KOPT-K1 (cell line): ENCODE measurements around the gene ZMIZ1.
"Not testable (repeated sequence)": the region's sequence is repeated elsewhere in the genome, so short reads cannot be mapped to it uniquely, and the experiment has no call there.

ENCODE experiments used
- H3K27ac ChIP-seq: fragments of 200-600 bp; sonication (generic); 2 replicates; pipeline ENCODE4 v1.5.1; 2016; ENCODE audit warnings: antibody characterized with exemption, mild to moderate bottlenecking, low read depth, low read length; ENCODE audit not compliant: poor library complexity, severe bottlenecking
- H3K36me3 ChIP-seq: fragments of 200-600 bp; sonication (generic); 2 replicates; pipeline ENCODE4 v1.5.1; 2017; ENCODE audit warnings: antibody characterized with exemption, mild to moderate bottlenecking, low read length, moderate library complexity; ENCODE audit not compliant: insufficient read depth
- H3K9me3 ChIP-seq: fragments of 200-600 bp; sonication (generic); 2 replicates; pipeline ENCODE4 v1.5.1; 2017; ENCODE audit warnings: antibody characterized with exemption, low read length, mild to moderate bottlenecking; ENCODE audit not compliant: insufficient read depth, poor library complexity, severe bottlenecking

The ZMIZ1 gene

DNA sequence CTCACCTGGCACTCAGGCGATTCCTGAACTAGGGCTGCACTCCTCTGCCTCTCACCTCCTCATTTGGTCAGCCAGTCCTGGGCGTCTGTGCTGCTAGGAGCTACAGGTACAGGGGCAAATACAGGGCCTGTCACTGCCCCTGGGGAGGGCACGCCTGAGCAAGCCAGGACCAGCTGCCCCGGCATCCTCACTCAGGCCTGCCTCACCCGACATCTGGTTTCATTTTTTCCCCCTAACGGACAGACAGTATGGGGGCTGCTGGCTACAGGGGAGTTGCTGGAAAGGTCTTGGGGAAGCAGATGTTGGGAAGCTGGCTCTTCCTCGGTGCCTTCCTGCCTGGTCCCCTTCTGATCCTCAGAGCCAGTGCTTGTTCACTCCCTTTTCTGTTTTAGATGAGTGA lies 201.2 kb downstream of the ZMIZ1 start:
- no peaks in the 10 kb centered on the region for H3K9me3 ChIP-seq
- no peak overlapping the region for H3K27ac ChIP-seq
- peaks cover 69% of the 10 kb centered on the region for H3K36me3 ChIP-seq

- no peak overlapping the region for H3K27ac ChIP-seq
Observed at GRCh38 chr10:79270466-79271246, 201.9 kb downstream of the ZMIZ1 start.

GRCh38 chr10:79272353-79272752 lies 203.6 kb downstream of the ZMIZ1 start:
- Histone ChIP-seq H3K36me3 (peaks cover 62% of the 10 kb centered on the region), H3K27ac (no peak overlapping the region), H3K9me3 (no peaks in the 10 kb centered on the region)

More at GRCh38 chr10:79270466-79271246, 201.9 kb downstream of the ZMIZ1 start:
- no peaks in the 10 kb centered on the region for H3K9me3 ChIP-seq
- peaks cover 63% of the 10 kb centered on the region for H3K36me3 ChIP-seq

DNA sequence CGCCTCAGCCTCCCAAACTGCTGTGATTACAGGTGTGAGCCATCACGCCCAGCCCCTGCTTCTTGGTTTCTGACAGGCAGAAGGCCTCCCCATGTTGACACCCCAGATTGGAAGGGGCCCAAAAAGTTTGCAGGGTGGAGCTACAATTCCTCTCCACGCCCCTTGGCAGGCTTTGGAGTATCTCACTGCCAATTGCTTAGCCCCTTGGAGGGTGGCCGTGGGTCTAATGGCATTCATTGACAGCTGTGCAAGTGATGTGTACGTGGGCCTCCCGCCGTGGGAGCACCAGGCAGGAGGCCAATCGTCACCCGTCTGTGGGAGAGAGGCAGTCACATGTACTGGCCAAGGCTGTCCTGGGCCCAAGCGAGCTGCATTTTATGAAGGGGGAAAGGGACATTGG lies 204.8 kb downstream of the ZMIZ1 start:
- H3K36me3 ChIP-seq = peaks cover 58% of the 10 kb centered on the region
- H3K27ac ChIP-seq = no peak overlapping the region
- no peaks in the 10 kb centered on the region for H3K9me3 ChIP-seq

GRCh38 chr10:79274279-79275104 lies 205.7 kb downstream of the ZMIZ1 start:
- no peaks in the 10 kb centered on the region for H3K9me3 ChIP-seq
- peaks cover 50% of the 10 kb centered on the region for H3K36me3 ChIP-seq
- no peak overlapping the region for H3K27ac ChIP-seq

GRCh38 chr10:79275105-79275430 lies 206.3 kb downstream of the ZMIZ1 start:
- no peak overlapping the region for H3K27ac ChIP-seq
- H3K36me3 ChIP-seq = peaks cover 50% of the 10 kb centered on the region
- H3K9me3 ChIP-seq = no peaks in the 10 kb centered on the region

GRCh38 chr10:79275431-79275851 lies 206.7 kb downstream of the ZMIZ1 start:
- H3K36me3 ChIP-seq = peaks cover 50% of the 10 kb centered on the region
- H3K27ac ChIP-seq = no peak overlapping the region
- H3K9me3 ChIP-seq = no peaks in the 10 kb centered on the region

DNA sequence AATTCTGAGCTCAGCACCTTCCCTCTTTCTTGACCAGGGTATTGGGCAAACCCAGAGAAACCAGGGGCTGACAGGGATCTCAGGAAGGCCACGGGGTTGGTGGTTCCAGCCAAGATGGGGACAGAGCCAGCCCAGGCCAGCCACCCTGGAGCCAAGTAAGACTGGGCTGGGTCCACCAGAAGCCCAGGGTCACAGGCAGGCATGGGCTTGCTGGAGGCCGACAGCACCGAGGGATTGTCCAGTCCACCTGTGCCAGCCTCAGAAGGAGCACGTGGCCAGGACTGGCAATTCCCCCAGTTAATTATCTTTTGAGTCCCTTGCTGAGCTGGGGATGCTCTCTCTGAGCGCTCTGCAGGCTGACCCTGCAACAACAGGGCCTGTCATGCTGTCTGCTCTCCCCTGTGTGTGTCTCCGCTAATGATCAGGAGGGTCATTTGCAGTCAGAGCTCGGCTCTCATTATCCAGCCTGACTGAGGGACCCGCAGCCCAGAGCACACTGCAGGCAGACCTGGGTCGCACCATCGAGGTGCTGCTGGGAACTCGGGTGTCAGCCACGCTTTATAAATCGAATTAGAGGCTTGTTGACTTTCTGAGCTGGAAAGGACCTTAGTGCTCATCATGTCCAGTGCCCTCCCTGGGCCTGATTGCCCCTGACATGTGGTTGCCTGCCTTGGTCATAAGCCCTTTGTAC lies 209.0 kb downstream of the ZMIZ1 start:
- Histone ChIP-seq H3K36me3 (peaks cover 57% of the 10 kb centered on the region), H3K27ac (no peak overlapping the region), H3K9me3 (no peaks in the 10 kb centered on the region)

- not testable (repeated sequence) for H3K9me3 ChIP-seq
- peaks cover 57% of the 10 kb centered on the region for H3K36me3 ChIP-seq
Observed at GRCh38 chr10:79279047-79279446, 210.3 kb downstream of the ZMIZ1 start.

GRCh38 chr10:79280956-79281355 lies 212.2 kb downstream of the ZMIZ1 start:
- Histone ChIP-seq H3K9me3 (no peaks in the 10 kb centered on the region), H3K36me3 (peaks cover 70% of the 10 kb centered on the region), H3K27ac (no peak overlapping the region)

More at GRCh38 chr10:79279047-79279446, 210.3 kb downstream of the ZMIZ1 start:
- not testable (repeated sequence) for H3K27ac ChIP-seq

DNA sequence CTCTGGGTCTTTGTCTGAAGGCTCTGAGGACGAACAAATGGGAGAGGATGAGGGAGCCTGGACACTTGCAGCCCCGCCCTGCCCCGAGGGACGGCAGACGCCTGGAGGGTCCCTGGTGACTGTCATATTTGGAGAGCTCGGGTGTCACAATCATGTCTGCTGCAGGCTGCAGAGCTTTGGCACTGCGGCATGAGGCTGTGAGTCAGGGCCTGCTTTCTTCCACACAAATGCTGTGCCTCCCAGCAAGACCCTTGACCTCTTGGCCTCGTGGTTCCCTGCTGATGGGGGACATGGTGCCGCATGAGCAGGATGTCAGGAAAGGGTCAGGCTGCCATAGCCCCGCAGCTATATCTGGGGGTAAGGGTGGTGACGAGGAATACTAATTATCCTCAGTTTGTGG lies 213.6 kb downstream of the ZMIZ1 start:
- Histone ChIP-seq H3K9me3 (no peaks in the 10 kb centered on the region), H3K27ac (no peak overlapping the region), H3K36me3 (peaks cover 61% of the 10 kb centered on the region)

DNA sequence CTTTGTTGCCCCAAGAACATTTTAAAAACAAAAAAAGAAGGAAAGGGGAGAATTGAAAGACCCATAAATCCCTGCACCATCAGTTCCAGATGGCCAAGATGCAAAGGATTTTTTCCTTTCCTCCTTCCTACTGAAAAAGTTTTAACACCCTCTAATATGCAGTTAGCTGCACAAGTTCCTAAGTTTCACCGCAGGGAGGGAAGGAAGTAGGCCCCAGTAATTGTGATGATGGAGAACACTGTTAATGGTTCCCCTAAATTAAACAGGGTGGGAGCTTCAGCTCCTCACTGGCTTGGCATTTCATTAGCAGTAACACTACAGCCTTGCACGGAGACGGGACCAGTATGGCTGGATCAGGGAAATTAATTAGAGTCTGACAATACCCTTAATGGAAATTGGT lies 214.8 kb downstream of the ZMIZ1 start:
- peaks cover 65% of the 10 kb centered on the region for H3K36me3 ChIP-seq

GRCh38 chr10:79284158-79284871 lies 215.5 kb downstream of the ZMIZ1 start:
- Histone ChIP-seq H3K27ac (peak overlapping the region; percentile 69), H3K9me3 (no peaks in the 10 kb centered on the region)

More for the DNA sequence above, 214.8 kb downstream of the ZMIZ1 start:
- Histone ChIP-seq H3K27ac (no peak overlapping the region), H3K9me3 (no peaks in the 10 kb centered on the region)

GRCh38 chr10:79285315-79286197 lies 216.8 kb downstream of the ZMIZ1 start:
- Histone ChIP-seq H3K36me3 (peaks cover 73% of the 10 kb centered on the region), H3K27ac (peak overlapping the region; percentile 69)

More at GRCh38 chr10:79284158-79284871, 215.5 kb downstream of the ZMIZ1 start:
- peaks cover 71% of the 10 kb centered on the region for H3K36me3 ChIP-seq

More at GRCh38 chr10:79285315-79286197, 216.8 kb downstream of the ZMIZ1 start:
- H3K9me3 ChIP-seq = no peaks in the 10 kb centered on the region
